GM18498 (cell line): ENCODE data around the gene BPTF.
"Not testable (repeated sequence)": the region's sequence is repeated elsewhere in the genome, so short reads cannot be mapped to it uniquely, and the experiment has no call there.

Experiments used
- ATAC-seq: cut with Tn5 transposase; IDR thresholded peaks from one replicate; pipeline ENCODE4 v1.9.1; 2021; ENCODE audit warnings: mild to moderate bottlenecking, moderate library complexity; ENCODE audit not compliant: unreplicated experiment

BPTF gene

DNA sequence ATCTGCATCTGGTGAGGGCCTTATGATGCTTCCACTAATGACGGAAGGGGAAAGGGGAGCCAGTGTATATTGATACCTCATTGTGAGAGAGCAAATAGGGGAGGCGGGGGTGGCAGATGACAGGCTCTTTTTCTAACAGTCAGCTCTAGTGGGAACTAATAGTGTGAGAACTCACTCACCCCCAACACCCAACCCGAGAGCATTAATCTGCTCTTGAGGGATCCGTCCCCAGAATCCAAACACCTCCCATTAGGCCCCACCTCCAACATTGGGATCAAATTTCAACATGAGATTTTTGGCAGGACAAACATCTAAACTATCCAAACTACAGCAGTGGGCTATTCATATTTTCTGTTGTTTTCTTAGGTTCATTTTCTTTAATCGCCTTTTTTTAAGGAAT lies 54.4 kb downstream of the BPTF start:
- no peak for ATAC-seq

DNA sequence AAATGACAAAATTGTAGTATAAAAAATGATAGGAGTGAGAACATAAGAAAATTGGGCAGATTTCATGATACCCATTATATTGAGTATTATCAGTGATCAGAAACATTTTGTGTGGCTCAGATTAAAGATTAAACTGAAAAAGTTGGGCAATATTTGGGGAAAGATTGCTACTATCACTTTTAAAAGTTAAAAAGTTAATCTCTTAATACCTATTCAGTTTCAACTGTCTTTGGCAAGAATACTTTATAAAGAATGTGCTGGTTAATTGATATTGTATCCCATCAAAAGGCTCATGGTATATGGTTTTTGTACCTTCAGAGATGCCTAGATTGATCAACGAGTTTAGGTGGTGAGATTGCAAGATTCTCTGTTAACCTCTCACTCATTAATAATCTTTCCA lies 55.8 kb downstream of the BPTF start:
- ATAC-seq, result no peak

DNA sequence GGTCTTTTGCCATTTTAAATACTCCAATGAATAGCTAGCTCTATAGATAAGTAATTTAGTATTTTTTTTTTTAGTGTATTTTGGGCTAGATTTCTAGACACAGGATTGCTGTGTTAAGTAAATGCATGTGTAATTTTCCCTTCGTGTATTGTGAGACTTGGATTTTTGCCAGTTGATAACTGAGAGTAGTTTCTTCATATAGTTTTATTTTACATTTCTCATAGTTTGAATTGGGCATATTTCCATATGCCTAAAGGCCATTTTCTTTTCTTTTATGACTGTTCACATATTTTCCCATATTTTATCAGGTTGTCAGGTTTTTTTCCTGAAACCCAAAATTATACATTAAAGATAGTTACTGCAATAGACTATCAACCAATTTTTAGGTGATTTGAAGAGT lies 59.4 kb downstream of the BPTF start:
- ATAC-seq, result no peak

DNA sequence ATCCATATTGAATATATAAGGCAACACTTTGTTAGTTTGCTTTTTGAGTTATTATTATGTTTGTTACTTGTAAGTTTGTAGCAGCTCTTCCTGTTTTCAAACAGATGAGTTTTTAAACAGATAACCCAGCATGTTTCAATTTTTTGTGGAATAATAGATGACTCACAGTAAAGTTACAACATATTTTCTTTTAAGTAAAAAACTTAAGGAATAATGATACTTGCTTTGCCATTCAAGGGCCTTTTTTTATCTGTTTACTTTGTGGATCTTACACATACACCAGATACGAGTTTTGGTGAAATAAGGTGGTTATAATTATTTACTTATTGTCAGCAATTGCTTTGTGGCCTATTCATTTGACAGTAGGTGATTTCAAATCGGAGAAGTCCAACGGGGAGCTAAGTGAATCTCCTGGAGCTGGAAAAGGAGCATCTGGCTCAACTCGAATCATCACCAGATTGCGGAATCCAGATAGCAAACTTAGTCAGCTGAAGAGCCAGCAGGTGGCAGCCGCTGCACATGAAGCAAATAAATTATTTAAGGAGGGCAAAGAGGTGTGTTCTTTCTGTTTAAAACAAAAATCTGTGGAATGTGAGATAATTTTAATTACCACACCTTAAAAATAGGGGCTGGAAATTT lies 66.3 kb downstream of the BPTF start:
- no peak for ATAC-seq

DNA sequence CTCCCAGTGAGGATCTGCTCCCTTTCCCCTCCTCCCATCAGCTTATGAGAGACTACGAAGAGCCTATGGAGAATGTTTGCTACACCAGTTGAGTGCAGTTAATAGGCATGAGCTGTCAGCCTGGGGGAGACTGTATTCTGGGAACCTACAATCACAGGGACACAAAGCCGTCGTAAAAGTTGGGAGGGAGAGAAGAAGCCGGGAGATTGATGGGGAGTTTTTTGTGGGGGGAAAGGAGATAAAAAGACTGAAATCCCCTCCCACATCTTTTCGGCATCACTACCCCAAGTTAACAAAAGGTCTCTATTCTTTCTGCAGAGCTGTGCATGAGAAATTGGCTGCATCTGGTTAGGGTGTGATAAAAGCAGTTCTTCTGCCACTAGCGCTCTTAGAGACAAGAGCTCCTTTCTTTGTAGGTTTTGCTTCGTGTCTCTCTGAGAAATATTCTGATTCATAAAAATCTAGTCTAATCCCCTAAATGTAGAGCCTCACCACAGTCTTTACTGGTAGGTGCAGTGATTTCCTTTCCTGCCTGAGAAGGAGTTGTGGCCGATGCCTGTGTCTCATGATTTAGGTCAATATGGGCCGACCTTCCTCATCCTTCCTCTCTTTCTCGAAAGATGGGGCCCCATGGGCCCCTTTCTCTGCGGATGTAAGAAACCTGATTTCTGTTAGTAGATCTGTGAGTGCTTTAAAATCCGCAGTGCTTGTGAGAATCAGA lies 77.4 kb downstream of the BPTF start:
- no peak for ATAC-seq

DNA sequence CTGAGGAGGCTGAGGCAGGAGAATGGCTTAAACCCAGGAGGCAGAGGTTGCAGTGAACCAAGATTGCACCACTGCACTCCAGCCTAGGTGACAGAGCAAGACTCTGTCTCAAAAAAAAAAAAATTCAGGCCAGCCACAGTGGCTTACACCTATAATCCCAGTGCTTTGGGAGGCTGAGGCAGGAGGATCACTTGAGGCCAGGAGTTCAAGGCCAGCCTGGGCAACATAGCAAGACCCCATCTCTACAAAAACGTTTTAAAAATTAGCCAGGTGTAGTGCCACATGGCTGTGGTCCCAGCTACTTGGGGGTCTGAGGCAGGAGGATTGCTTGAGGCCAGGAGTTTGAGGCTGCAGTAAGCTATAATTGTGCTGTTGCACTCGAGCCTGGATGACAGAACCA lies 80.0 kb downstream of the BPTF start:
- not testable (repeated sequence) for ATAC-seq

DNA sequence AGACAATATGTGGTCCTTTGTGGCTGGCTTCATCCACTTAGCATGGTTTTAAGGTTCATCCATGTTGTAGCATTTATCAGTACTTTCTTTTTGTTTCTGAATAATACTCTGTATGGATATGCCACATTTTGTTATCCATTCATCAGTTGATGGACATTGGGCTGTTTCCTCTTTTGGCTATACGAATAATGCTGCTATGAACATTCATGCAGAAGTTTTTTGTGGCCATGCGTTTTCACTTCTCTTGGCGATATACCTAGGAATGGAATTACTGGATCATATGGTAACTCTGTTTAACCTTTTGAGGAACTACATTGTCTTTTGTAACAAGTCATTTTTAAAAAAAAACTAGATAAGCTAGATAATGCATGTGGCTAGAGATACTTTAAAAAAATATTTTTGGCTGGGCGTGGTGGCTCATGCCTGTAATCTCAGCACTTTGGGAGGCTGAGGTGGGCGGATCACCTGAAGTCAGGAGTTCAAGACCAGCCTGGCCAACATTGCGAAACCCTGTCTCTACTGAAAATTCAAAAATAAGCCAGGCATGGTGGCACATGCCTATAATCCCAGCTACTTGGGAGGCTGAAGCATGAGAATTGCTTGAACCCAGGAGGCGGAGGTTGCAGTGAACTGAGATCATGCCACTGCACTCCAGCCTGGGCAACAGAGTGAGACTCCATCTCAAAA lies 85.0 kb downstream of the BPTF start:
- not testable (repeated sequence) for ATAC-seq

DNA sequence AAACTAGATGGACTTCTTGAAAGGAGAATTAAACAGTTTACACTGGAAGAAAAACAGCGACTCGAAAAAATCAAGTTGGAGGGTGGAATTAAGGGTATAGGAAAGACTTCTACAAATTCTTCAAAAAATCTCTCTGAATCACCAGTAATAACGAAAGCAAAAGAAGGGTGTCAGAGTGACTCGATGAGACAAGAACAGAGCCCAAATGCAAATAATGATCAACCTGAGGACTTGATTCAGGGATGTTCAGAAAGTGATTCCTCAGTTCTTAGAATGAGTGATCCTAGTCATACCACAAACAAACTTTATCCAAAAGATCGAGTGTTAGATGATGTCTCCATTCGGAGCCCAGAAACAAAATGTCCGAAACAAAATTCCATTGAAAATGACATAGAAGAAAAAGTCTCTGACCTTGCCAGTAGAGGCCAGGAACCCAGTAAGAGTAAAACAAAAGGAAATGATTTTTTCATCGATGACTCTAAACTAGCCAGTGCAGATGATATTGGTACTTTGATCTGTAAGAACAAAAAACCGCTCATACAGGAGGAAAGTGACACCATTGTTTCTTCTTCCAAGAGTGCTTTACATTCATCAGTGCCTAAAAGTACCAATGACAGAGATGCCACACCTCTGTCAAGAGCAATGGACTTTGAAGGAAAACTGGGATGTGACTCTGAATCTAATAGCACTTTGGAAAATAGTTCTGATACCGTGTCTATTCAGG lies 85.9 kb downstream of the BPTF start:
- no peak for ATAC-seq

DNA sequence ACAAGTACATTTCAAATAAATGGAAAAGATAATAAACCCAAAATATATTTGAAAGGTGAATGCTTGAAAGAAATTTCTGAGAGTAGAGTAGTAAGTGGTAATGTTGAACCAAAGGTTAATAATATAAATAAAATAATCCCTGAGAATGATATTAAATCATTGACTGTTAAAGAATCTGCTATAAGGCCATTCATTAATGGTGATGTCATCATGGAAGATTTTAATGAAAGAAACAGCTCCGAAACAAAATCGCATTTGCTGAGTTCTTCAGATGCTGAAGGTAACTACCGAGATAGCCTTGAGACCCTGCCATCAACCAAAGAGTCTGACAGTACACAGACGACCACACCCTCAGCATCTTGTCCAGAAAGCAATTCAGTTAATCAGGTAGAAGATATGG lies 86.8 kb downstream of the BPTF start:
- ATAC-seq, result no peak

DNA sequence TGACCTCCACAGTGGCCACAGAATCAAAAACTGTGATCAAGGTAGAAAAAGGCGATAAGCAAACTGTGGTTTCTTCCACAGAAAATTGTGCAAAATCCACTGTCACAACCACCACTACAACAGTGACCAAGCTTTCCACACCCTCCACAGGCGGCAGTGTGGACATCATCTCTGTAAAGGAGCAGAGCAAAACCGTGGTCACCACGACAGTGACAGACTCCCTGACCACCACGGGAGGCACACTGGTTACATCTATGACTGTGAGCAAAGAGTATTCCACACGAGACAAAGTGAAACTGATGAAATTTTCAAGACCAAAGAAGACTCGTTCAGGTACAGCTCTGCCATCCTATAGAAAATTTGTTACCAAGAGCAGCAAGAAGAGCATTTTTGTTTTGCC lies 87.4 kb downstream of the BPTF start:
- no peak for ATAC-seq

DNA sequence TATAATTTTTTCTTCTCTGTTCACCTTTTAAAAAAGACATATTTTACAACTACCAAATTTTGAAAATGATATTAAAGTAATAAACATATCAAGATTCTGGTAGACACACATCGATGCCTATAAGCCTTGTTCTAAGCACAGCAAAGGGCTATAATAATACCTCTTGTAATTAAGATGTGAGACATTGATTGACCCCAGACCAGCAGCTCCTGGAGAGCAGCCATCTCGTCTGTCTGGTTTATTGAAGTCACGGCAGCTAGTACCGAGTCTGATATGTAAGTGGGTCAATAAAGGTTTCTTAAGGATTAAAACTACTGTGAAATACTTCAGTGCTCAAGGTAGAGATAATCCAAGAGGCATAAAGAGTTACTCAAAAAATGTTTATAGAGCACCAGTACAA lies 94.9 kb downstream of the BPTF start:
- ATAC-seq, result no peak

DNA sequence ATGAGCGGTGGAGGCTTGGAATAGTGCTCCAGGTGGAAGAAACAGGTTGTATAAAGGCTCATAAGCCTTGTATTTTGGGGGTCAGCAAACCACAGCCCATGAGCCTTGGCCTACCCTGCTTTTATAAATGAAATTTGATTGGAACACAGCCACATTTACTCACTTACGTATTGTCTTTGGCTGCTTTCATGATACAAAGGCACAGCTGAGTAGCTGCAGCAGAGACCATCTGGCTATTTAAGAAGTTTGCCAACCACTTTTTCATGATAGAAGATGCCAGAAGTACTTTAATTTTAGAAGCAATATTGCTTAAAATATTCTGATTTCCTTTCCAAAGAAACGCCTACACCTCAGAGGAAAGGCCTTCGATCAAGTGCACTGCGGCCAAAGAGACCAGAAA lies 97.2 kb downstream of the BPTF start:
- ATAC-seq, result no peak

DNA sequence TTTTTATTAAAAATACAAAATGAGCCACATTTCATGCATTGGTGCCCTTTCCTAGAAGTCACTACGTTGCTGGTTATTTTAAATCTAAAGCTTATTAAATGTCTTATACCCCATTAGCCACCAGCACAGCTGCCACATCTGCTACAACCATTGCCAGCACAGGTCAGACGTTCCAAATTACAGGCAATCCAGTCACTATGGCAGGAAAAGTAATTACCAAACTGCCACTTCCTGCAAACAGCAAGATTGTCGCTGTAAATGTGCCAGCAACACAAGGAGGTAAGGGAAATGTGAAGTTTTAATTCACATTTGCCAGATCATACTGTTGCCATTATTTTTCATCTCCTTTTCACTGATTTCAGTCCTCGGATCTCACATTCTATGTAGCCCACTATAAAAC lies 103.5 kb downstream of the BPTF start:
- ATAC-seq, result not testable (repeated sequence)

DNA sequence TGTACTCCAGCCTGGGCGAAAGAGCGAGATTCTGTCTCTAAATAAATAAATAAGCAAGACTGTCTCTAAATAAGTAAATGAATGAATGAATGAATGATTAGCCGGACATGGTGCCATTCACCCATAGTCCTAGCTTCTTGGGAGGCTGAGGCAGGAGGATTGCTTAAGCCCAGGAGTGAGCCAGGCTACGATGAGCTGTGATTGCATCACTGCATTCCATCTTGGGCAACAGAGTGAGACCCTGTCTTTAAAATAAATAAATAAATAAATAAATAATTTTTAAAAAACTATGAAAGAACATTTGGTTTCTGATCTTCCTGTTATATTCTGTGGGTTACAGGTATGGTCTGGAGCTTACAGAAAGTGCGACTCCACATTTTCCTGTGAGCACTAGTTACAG lies 105.9 kb downstream of the BPTF start:
- no peak for ATAC-seq

DNA sequence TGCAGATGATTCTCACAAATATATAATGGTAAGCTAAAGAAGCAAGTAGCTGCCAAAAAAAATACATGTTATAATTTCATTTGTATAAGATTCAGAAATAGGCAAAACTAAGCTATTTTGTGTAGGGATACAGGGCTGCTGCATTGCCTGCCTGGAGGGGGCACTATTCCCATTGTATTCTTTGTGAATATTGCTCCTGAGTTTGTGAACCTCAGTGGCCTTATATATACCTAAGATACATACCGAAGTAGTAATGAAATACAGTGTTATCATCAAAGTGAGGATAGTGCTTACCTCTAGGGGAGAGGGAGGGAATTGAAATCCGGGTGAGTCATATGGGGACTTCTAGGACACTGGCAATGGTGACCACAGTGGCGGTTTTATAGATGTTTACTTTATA lies 117.5 kb downstream of the BPTF start:
- ATAC-seq, result no peak

DNA sequence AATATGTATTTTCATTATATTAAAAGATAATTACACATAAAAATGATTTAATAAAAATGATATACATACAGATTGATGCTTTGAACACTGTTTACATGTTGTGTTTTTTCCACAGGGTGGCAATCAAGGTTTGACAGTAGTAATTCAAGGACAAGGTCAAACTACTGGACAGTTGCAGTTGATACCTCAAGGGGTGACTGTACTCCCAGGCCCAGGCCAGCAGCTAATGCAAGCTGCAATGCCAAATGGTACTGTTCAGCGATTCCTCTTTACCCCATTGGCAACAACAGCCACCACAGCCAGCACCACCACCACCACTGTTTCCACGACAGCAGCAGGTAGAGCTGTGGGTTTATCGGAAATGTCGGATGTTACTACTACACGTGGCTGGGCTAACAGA lies 118.7 kb downstream of the BPTF start:
- no peak for ATAC-seq

DNA sequence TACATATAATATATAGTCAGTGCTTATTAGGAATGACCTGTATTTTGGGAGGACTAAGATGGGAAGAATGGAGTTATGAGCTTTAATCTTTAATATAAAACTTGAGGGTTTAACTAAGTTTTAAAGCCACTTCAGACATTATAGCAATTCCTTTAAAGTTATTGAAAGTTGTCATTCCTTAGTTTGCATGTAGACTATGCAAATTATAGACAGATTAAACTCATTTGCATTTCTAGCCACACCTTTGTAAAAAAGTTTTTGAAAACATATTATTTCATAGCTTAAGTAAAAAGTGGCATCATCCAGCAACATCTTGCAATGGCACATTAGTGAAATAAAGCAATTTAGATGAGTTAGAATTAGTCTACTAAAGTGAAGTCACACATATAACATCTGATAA lies 121.2 kb downstream of the BPTF start:
- no peak for ATAC-seq

DNA sequence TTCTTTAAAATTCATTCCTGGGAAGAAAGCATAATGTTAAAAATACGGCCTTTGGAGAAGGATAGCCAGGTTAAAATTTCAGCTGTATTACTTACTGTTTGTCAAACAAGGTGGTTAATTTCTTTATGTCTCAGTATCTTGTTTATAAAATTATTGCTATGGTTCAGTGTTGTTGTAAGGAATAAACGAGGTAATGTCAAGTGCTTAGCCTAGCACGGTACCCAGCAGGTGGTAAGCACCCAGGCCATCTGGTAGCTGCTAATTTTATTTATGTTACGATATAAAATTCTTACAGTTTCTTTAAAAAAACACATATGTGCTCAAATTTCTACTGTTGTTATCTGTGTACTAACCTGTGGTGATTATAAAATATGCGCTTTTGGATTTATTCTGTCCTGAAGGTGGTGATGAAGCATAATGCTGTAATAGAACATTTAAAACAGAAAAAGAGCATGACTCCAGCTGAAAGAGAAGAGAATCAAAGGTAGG lies 122.1 kb downstream of the BPTF start:
- ATAC-seq, result no peak

DNA sequence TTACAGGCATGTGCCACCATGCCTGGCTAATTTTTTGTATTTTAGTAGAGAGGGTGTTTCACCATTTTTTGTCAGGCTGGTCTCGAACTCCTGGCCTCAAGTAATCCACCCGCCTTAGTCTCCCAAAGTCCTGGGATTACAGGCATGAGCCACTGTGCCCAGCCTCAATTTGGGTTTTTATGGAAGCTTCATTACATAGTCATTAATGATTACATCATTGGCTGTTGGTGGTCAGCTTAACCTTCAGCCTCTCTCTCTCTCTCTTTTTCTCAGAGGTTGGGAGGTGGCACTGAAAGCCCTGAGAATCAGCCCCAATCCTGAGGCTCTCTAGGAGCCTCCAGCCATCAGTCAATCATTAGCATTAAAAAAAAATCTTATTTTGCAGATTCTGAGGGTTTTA lies 125.6 kb downstream of the BPTF start:
- no peak for ATAC-seq

DNA sequence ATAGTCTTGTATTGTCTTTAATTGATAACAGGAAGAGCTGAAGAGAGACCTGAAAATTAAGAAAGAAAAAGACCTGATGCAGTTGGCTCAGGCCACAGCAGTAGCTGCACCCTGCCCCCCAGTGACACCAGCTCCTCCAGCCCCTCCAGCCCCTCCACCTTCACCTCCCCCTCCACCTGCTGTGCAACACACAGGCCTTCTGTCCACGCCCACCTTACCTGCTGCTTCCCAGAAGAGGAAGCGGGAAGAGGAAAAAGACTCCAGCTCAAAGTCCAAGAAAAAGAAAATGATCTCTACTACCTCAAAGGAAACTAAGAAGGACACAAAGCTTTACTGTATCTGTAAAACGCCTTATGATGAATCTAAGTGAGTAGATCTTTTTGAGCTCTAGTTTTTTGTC lies 134.2 kb downstream of the BPTF start:
- no peak for ATAC-seq

DNA sequence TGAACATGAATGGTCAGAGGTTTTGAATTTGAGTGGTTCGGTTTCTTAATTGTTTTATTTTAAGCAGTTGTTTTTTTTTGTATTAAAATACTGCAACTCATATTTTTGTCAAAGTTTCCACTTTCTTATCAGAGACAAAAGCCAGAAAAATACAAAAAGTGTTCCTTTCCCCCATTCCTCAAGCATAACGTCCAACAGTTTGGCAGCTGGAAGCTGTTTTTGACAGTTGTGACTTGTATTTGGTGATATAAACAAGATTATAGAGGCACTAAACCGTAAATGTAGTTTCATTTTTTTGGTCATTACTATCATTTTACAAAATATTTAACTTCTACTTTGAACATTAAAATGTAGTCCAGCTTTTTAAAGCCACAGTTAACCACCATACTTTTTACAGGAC lies 135.0 kb downstream of the BPTF start:
- ATAC-seq, result not testable (repeated sequence)
